GM23248 (cell line): ENCODE data around the gene SURF4. TPM values are rescaled to one million over a fixed set of nuclear protein-coding genes. Genes with fewer than 3 reads are reported as not detected.

Source experiments
- DNase-seq: peaks from one replicate; pipeline ENCODE4 v3.0.0-alpha.2; 2015
- H2AFZ ChIP-seq: fragments of 200-600 bp; sonication (generic); 2 replicates; pipeline ENCODE4 v1.6.1; 2016; ENCODE audit warnings: antibody characterized with exemption
- H3F3A ChIP-seq: fragments of 200-600 bp; sonication (generic); 2 replicates; pipeline ENCODE4 v1.6.1; 2016; ENCODE audit warnings: mild to moderate bottlenecking, antibody characterized with exemption, mixed run types; ENCODE audit not compliant: insufficient read depth
- H3K27ac ChIP-seq: fragments of 200-600 bp; sonication (generic); 2 replicates; pipeline ENCODE4 v1.5.1; 2016; ENCODE audit warnings: mild to moderate bottlenecking
- H3K27me3 ChIP-seq: fragments of 200-600 bp; sonication (generic); replicated peaks from 2 replicates; pipeline ENCODE4 v1.6.1; 2016; ENCODE audit warnings: mild to moderate bottlenecking; ENCODE audit not compliant: insufficient read depth
- H3K36me3 ChIP-seq: fragments of 200-600 bp; sonication (generic); 2 replicates; pipeline ENCODE4 v1.6.1; 2016; ENCODE audit warnings: low read depth, mild to moderate bottlenecking
- H3K4me1 ChIP-seq: fragments of 200-600 bp; sonication (generic); 2 replicates; pipeline ENCODE4 v1.6.1; 2016; ENCODE audit warnings: mild to moderate bottlenecking; ENCODE audit not compliant: insufficient read depth
- H3K4me2 ChIP-seq: fragments of 200-600 bp; sonication (generic); one replicate; pipeline ENCODE4 v1.6.1; 2016; ENCODE audit warnings: mild to moderate bottlenecking; ENCODE audit not compliant: unreplicated experiment
- H3K4me3 ChIP-seq: fragments of 200-600 bp; sonication (generic); 2 replicates; pipeline ENCODE4 v1.5.1; 2016; ENCODE audit warnings: mild to moderate bottlenecking
- H3K79me2 ChIP-seq: fragments of 200-600 bp; sonication (generic); 2 replicates; pipeline ENCODE4 v1.6.1; 2016; ENCODE audit warnings: mild to moderate bottlenecking; ENCODE audit not compliant: insufficient read depth
- H3K9ac ChIP-seq: fragments of 200-600 bp; sonication (generic); 2 replicates; pipeline ENCODE4 v1.6.1; 2016; ENCODE audit warnings: mild to moderate bottlenecking
- H3K9me2 ChIP-seq: fragments of 200-600 bp; sonication (generic); 2 replicates; pipeline ENCODE4 v1.6.1; 2016; ENCODE audit warnings: mixed run types, mild to moderate bottlenecking, moderate library complexity; ENCODE audit not compliant: insufficient read depth
- H3K9me3 ChIP-seq: fragments of 200-600 bp; sonication (generic); one replicate; pipeline ENCODE4 v1.6.1; 2017; ENCODE audit warnings: low read depth
- H4K20me1 ChIP-seq: fragments of 200-600 bp; sonication (generic); 2 replicates; pipeline ENCODE4 v1.6.0; 2016; ENCODE audit not compliant: insufficient read depth
- EZH2 ChIP-seq: fragments of 200-600 bp; sonication (generic); IDR thresholded peaks from 2 replicates; pipeline ENCODE4 v1.6.1; 2018; ENCODE audit warnings: antibody characterized with exemption, mild to moderate bottlenecking; ENCODE audit not compliant: insufficient read depth, poor library complexity, severe bottlenecking
- EZH2phosphoT487 ChIP-seq: fragments of 200-600 bp; sonication (generic); IDR thresholded peaks from 2 replicates; pipeline ENCODE4 v1.6.1; 2018; ENCODE audit warnings: antibody characterized with exemption, moderate library complexity, mild to moderate bottlenecking, low read depth; ENCODE audit not compliant: insufficient read depth
- WGBS, 2 experiments: methylation state at CpG; one replicate each; pipeline ENCODE4 v1.1.6; 2015 to 2017; ENCODE audit warnings: low lambda C conversion rate in 2 of 2, low coverage in 1 of 2; ENCODE audit errors: missing lambda C conversion rate in 2 of 2; 5-methylcytosine and 5-hydroxymethylcytosine counted together
- in situ Hi-C: fragments of 300-500 bp; cut with MboI; formaldehyde crosslinking; loops from 2 replicates; pipeline ENCODE4 v1.15.0; 2020
- polyA plus RNA-seq: library from polyadenylated mRNA; unstranded; fragments of >200 nt; fragmentation: Nextera tagmentation; extraction: Ambion mirVana; gene quantifications from 2 replicates; pipeline ENCODE4 v1.2.1, GENCODE V29; 2016
- total RNA-seq: library from RNA; depleted of rRNA; stranded (reverse); fragments of >200 nt; shearing (Covaris generic); gene quantifications from 2 replicates; pipeline ENCODE4 v1.2.3, GENCODE V29; 2014

Gene SURF4
- total and polyA plus RNA-seq, 2 experiments from 2014 or later: 406 to 638 TPM

DNA sequence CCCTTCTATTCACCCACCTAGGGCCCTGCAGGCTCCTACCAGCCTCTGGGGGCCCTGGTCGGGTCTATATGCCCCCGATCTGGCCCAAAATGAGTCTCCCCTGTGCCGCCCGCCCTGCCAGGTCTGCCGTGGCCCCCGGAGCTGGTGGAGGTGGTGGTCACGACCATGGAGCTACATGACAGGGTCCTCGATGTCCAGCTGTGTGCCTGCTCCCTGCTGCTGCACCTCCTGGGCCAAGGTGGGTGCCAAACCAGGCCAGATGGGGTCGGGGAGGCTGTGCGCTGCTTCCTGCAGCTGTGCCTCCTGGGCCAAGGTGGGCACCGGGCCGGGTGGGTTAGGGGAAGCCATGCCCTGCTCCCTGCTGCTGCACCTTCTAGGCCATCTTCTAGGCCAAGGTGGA, 24.4 kb upstream of the SURF4 start:
- Histone ChIP-seq H3K9me2 (no peaks in the 10 kb centered on the region), H3K9ac (no peak overlapping the region), H3K27ac (no peak overlapping the region), H4K20me1 (no peaks in the 10 kb centered on the region), H3K9me3 (no peaks in the 10 kb centered on the region), H3K4me2 (no peak overlapping the region), H3K79me2 (no peaks in the 10 kb centered on the region), H3F3A (peaks cover under 1% of the 10 kb centered on the region; the same call in 1 of the 2 replicates), H3K27me3 (peaks cover 2% of the 10 kb centered on the region), H2AFZ (no peak overlapping the region), H3K36me3 (no peaks in the 10 kb centered on the region), H3K4me1 (peaks cover 2% of the 10 kb centered on the region; the same call in 1 of the 2 replicates), H3K4me3 (no peak overlapping the region)
- in situ Hi-C loops: no loop called here
- 82 to 83% methylated on average over 11 to 12 of the region's 12 CpGs for WGBS, 2 experiments
- DNase-seq: no peak
- TF ChIP-seq EZH2phosphoT487 (no peak), EZH2 (no peak)

- in situ Hi-C loops: no loop called here
- no peak overlapping the region for H3K27ac ChIP-seq
- TF ChIP-seq EZH2phosphoT487 (no peak), EZH2 (no peak)
Observed at GRCh38 chr9:133397895-133398294, 22.0 kb upstream of the SURF4 start.

DNA sequence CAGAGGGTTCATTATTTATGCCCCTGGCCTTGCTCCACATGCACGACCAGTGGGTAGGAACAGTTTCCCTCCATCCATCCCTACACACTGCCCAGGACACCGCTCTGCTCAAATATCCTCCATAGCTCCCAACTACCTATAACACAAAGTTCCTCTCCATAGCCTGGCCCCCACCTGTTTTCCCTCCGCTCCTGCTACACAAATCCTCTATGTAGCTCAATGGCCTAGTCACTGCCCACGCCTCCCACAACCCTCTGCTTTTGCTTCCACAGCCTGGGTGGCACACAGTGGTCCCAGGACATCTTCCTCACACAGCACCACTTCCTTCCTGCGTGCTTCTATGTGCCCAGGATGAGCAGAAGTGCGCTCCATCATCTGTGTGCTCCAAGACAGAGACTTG, 21.5 kb upstream of the SURF4 start:
- H3K9ac ChIP-seq: no peak overlapping the region
- no peaks in the 10 kb centered on the region for H3K9me3 ChIP-seq
- H3K27ac ChIP-seq: no peak overlapping the region
- H2AFZ ChIP-seq: no peak overlapping the region
- WGBS, 2 experiments: 48 to 54% methylated on average over 6 of the region's 6 CpGs
- H4K20me1 ChIP-seq: no peaks in the 10 kb centered on the region
- H3K4me3 ChIP-seq: no peak overlapping the region
- H3K4me1 ChIP-seq: no peaks in the 10 kb centered on the region
- no peak overlapping the region for H3K4me2 ChIP-seq
- no peaks in the 10 kb centered on the region for H3K36me3 ChIP-seq
- H3K9me2 ChIP-seq: no peaks in the 10 kb centered on the region
- TF ChIP-seq EZH2 (no peak), EZH2phosphoT487 (no peak)
- no peak for DNase-seq
- in situ Hi-C loops: no loop called here
- H3K27me3 ChIP-seq: peaks cover 6% of the 10 kb centered on the region
- H3F3A ChIP-seq: no peaks in the 10 kb centered on the region
- H3K79me2 ChIP-seq: no peaks in the 10 kb centered on the region

More at GRCh38 chr9:133397895-133398294, 22.0 kb upstream of the SURF4 start:
- no peak overlapping the region for H3K4me3 ChIP-seq
- H3K27me3 ChIP-seq: peaks cover 6% of the 10 kb centered on the region
- no peaks in the 10 kb centered on the region for H3K79me2 ChIP-seq
- no peaks in the 10 kb centered on the region for H3K36me3 ChIP-seq
- no peak for DNase-seq
- no peaks in the 10 kb centered on the region for H3K4me1 ChIP-seq
- H3K9me3 ChIP-seq: no peaks in the 10 kb centered on the region
- 59 to 60% methylated on average over 7 to 9 of the region's 9 CpGs for WGBS, 2 experiments
- H3K4me2 ChIP-seq: no peak overlapping the region
- H3F3A ChIP-seq: no peaks in the 10 kb centered on the region
- no peaks in the 10 kb centered on the region for H4K20me1 ChIP-seq
- no peaks in the 10 kb centered on the region for H3K9me2 ChIP-seq
- no peak overlapping the region for H3K9ac ChIP-seq
- no peak overlapping the region for H2AFZ ChIP-seq

GRCh38 chr9:133396952-133397351, 21.1 kb upstream of the SURF4 start:
- TF ChIP-seq EZH2: no peak
- TF ChIP-seq EZH2phosphoT487: no peak
- Histone ChIP-seq H3K4me2 (no peak overlapping the region), H3K9me2 (no peaks in the 10 kb centered on the region), H3K9ac (no peak overlapping the region), H3K9me3 (no peaks in the 10 kb centered on the region), H3K4me3 (no peak overlapping the region), H3K27ac (no peak overlapping the region), H3K36me3 (no peaks in the 10 kb centered on the region), H4K20me1 (no peaks in the 10 kb centered on the region), H3K27me3 (peaks cover 6% of the 10 kb centered on the region), H2AFZ (no peak overlapping the region), H3K79me2 (no peaks in the 10 kb centered on the region), H3F3A (no peaks in the 10 kb centered on the region), H3K4me1 (no peaks in the 10 kb centered on the region)
- 13 to 16% methylated on average over 14 of the region's 14 CpGs for WGBS, 2 experiments
- DNase-seq: peak; percentile 48
- in situ Hi-C loops: no loop called here

DNA sequence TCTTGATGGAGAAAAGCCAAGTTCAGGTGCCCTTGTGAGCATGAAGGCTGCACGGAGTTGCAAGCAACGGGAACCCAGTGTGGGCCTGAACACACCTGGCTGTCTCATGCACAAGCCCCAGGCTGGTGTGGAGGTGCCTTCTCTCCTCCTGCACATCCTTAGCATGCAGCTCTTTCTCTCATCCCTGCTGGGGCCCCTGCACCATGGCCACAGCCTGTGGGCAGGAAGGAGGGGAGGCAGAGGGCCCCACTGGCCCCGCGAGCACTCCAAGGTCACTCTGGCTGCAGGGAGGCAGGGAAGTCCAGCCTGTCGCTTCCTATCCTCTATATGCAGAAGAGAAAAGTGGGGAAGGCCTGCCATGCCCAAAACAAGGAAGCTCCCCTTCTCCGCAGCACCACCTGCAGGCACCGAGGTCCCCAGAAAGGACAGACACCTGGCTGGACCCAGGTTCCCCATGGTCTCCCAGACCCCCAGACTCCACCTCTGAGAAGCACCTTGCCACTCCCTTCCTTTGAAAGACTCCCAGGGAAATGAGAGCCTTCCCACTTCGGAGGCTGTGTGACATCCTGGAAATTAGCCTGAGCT, 18.9 kb upstream of the SURF4 start:
- no peak overlapping the region for H3K9ac ChIP-seq
- H3K9me2 ChIP-seq: no peaks in the 10 kb centered on the region
- no peak for TF ChIP-seq EZH2
- no peak for TF ChIP-seq EZH2phosphoT487
- no peaks in the 10 kb centered on the region for H3K4me1 ChIP-seq
- H3K4me3 ChIP-seq: no peak overlapping the region
- in situ Hi-C loops: no loop called here
- no peaks in the 10 kb centered on the region for H3K9me3 ChIP-seq
- H4K20me1 ChIP-seq: no peaks in the 10 kb centered on the region
- WGBS, 2 experiments: 44 to 48% methylated on average over 8 of the region's 8 CpGs
- no peak overlapping the region for H2AFZ ChIP-seq
- no peak for DNase-seq
- no peaks in the 10 kb centered on the region for H3K36me3 ChIP-seq
- H3K4me2 ChIP-seq: no peak overlapping the region
- no peaks in the 10 kb centered on the region for H3K79me2 ChIP-seq
- no peaks in the 10 kb centered on the region for H3F3A ChIP-seq
- H3K27me3 ChIP-seq: peaks cover 6% of the 10 kb centered on the region
- H3K27ac ChIP-seq: no peak overlapping the region
